ENCODE data around the gene IL13RA1. TPM values are rescaled to one million over a fixed set of nuclear protein-coding genes. Genes with fewer than 3 reads are reported as not detected.

The IL13RA1 gene
- total RNA-seq, 6 experiments from 2014 or later, result 55.2 to 76.7 (median 66.8) TPM

DNA sequence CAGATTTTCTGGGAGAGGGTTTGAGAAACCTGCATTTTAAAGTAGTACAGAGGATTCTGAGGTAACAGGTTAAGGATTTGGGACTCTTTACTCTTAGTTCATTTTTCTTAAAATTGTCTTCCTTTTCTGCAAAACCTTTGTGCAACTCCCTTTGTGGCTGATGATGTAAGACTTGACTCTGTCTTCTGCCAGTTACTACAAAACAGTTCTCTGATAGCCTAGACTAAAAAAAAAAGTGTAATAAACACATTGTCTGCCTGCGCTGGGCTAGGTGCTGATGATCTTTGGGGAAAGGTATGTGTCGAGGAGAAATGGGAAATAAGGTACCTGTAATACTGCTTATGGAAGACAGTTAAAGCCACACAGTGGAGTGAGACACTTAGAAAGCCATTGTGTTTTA is 28.7 kb downstream of the IL13RA1 start:
- H3K27ac Mint-ChIP-seq, result no peak overlapping the region
- DNase-seq, result no peak
- H3K9me3 Mint-ChIP-seq, result no peaks in the 10 kb centered on the region
- H3K27me3 Mint-ChIP-seq (ENCODE audit: insufficient read depth), result no peaks in the 10 kb centered on the region
- H3K4me1 Mint-ChIP-seq (ENCODE audit: low read depth), result peaks cover 26% of the 10 kb centered on the region
- H3K4me3 Mint-ChIP-seq, result no peak overlapping the region
- TF ChIP-seq, protein P1, sequence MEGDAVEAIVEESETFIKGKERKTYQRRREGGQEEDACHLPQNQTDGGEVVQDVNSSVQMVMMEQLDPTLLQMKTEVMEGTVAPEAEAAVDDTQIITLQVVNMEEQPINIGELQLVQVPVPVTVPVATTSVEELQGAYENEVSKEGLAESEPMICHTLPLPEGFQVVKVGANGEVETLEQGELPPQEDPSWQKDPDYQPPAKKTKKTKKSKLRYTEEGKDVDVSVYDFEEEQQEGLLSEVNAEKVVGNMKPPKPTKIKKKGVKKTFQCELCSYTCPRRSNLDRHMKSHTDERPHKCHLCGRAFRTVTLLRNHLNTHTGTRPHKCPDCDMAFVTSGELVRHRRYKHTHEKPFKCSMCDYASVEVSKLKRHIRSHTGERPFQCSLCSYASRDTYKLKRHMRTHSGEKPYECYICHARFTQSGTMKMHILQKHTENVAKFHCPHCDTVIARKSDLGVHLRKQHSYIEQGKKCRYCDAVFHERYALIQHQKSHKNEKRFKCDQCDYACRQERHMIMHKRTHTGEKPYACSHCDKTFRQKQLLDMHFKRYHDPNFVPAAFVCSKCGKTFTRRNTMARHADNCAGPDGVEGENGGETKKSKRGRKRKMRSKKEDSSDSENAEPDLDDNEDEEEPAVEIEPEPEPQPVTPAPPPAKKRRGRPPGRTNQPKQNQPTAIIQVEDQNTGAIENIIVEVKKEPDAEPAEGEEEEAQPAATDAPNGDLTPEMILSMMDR (IDR thresholded peaks at IDR 0.05), result no peak
- H3K36me3 Mint-ChIP-seq (ENCODE audit: low read depth), result peaks cover 9% of the 10 kb centered on the region; the same call in 1 of the 2 replicates

DNA sequence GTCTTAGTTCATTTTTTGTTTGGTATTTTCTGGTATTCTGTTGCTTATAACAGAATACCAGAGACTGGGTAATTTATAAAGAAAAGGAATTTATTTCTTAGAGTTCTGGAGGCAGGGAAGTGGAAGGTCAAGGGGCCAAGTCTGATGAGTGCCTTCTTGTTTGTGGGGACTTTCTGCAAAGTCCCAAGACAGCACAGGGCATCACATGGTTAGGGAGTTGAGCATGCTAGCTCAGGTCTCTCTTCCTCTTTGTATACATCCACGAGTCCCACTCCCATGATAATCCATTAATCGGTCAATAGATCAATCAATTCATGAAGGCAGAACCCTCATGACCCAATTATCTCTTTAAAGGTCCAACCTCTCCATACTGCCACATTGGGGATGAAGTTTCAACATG is 31.1 kb downstream of the IL13RA1 start:
- TF ChIP-seq, protein P1 (IDR thresholded peaks at IDR 0.05), result no peak
- Mint-ChIP-seq H3K4me1 (ENCODE audit: low read depth) (peaks cover 17% of the 10 kb centered on the region), H3K27me3 (ENCODE audit: insufficient read depth) (no peaks in the 10 kb centered on the region; the same call in 1 of the 2 replicates), H3K27ac (no peak overlapping the region), H3K36me3 (ENCODE audit: low read depth) (peaks cover 5% of the 10 kb centered on the region; the same call in 1 of the 2 replicates), H3K9me3 (no peaks in the 10 kb centered on the region), H3K4me3 (no peak overlapping the region)
- DNase-seq, result no peak

DNA sequence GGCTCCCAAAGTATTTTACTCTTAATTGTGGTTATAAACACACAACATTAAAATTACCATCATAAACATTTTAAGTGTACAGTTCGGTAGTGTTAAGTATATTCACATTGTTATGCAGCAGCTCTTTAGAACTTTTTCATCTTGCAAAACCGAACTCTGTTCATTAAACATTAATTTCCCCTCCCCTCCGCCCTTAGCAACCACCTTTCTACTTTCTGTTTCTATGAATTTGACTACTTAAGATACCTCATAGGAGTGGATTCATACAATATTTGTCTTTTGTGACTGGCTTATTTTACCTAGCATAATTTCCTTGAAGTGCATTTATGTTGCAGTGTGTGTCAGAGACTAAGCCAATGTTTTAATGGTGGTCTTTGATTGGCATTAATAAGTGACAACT is 32.6 kb downstream of the IL13RA1 start:
- TF ChIP-seq, protein P1 (IDR thresholded peaks at IDR 0.05), result no peak
- H3K9me3 Mint-ChIP-seq, result no peaks in the 10 kb centered on the region
- H3K27me3 Mint-ChIP-seq (ENCODE audit: insufficient read depth), result no peaks in the 10 kb centered on the region; the same call in 1 of the 2 replicates
- no peak overlapping the region for H3K4me3 Mint-ChIP-seq
- no peak overlapping the region for H3K27ac Mint-ChIP-seq
- H3K4me1 Mint-ChIP-seq (ENCODE audit: low read depth), result peaks cover 11% of the 10 kb centered on the region
- no peak for DNase-seq
- peaks cover 5% of the 10 kb centered on the region; the same call in 1 of the 2 replicates for H3K36me3 Mint-ChIP-seq (ENCODE audit: low read depth)

DNA sequence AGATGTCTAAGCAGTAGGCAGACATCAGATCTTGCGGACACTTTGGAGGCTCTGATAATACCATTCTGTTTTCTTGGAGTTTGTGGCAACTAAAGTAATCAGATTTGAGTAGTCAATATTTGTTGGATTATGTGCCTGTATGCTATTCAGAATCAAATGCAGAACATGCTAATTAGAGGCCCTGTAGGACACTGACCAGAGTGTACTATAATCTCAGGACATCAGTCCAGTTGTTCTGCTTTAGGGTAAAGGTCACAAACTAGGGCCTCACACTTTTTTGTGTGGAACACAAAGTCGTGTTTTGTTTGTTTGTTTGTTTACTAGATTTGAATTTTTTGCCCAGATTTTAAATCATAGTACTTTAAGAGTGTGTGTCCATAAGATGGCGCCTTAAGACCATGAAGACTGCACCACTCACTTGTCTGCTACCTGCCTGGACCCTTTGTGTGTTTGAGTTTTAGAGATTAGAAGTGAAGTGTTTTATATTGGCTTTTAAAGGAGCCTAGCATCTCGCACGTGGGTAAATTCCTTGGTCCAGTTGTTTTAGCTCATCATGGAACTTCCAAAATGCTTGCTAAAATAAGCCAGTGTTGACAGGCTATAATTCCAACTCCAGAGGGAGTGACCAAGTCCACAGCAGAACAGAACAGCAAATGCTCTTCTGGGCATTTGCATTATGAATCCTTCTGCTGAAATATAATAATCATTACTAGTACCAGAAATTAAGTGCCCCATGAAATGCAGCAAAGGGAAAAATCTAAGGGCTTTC is 34.7 kb downstream of the IL13RA1 start:
- Mint-ChIP-seq H3K9me3 (no peaks in the 10 kb centered on the region), H3K27ac (peak overlapping the region; percentile 48; the same call in 1 of the 2 replicates), H3K27me3 (ENCODE audit: insufficient read depth) (no peaks in the 10 kb centered on the region; the same call in 1 of the 2 replicates), H3K4me3 (no peak overlapping the region), H3K36me3 (ENCODE audit: low read depth) (peaks cover 5% of the 10 kb centered on the region; the same call in 1 of the 2 replicates), H3K4me1 (ENCODE audit: low read depth) (no peaks in the 10 kb centered on the region)
- DNase-seq, result no peak
- TF ChIP-seq, protein P1 (IDR thresholded peaks at IDR 0.05), result peak; percentile 27; the same call in 1 of the 2 replicates

DNA sequence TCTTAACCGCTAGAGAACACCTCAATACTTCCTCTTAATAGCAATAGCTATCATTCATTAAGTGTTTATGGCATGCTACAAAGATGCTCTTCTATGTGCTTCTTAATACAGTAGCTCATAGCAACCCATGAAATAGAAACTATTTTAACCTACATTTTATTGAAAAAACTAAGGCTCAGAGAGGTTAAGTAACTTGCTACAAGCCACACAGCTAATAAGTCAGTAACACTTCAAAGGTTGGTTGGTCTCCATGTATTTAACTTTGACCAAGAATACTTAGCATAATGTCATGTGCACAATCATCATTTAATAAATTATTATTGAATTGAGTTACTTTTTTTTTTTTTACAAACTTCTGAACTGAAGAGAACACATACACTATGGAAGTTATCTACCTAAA is 36.1 kb downstream of the IL13RA1 start:
- no peaks in the 10 kb centered on the region; the same call in 1 of the 2 replicates for H3K27me3 Mint-ChIP-seq (ENCODE audit: insufficient read depth)

More for the DNA sequence above, 36.1 kb downstream of the IL13RA1 start:
- TF ChIP-seq, protein P1 (IDR thresholded peaks at IDR 0.05), result no peak
- H3K27ac Mint-ChIP-seq, result no peak overlapping the region
- no peak for DNase-seq
- H3K9me3 Mint-ChIP-seq, result no peaks in the 10 kb centered on the region
- H3K4me1 Mint-ChIP-seq (ENCODE audit: low read depth), result no peaks in the 10 kb centered on the region
- peaks cover 5% of the 10 kb centered on the region; the same call in 1 of the 2 replicates for H3K36me3 Mint-ChIP-seq (ENCODE audit: low read depth)
- H3K4me3 Mint-ChIP-seq, result no peak overlapping the region
